ENCODE results near the gene POP5.
"Not testable (repeated sequence)": the region's sequence is repeated elsewhere in the genome, so short reads cannot be mapped to it uniquely, and the experiment has no call there.

The POP5 gene

DNA sequence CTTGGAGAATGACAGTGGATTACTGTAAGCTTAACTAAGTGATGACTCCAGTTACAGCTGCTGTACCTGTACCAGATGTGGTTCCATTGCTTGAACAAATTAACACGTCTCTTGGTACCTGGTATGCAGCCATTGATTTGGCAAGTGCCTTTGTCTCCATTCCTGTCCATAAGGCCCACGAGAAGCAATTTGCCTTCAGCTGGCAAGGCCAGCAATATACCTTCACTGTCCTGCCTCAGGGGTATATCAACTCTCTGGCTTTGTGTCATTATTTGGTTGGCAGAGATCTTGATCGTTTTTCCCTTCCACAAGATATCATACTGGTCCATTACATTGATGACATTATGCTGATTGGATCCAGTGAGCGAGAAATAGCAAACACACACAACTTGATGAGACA is 29.4 kb upstream of the POP5 start:
- Histone ChIP-seq H2AFZ (ENCODE audit: low read length, unreplicated experiment) (no peak overlapping the region), H3K4me1 (ENCODE audit: control insufficient read depth, insufficient read depth, low read length, unreplicated experiment) (no peaks in the 10 kb centered on the region), H3K36me3 (ENCODE audit: insufficient read depth, low read length) (no peaks in the 10 kb centered on the region), H3K79me2 (ENCODE audit: control insufficient read depth, insufficient read depth, low read length, unreplicated experiment) (no peaks in the 10 kb centered on the region), H3K27ac (ENCODE audit: low read depth, low read length) (no peak overlapping the region), H3K4me3 (ENCODE audit: low read depth, low read length) (no peak overlapping the region), H3K27me3 (ENCODE audit: insufficient read depth, low read length) (peaks cover 41% of the 10 kb centered on the region)

DNA sequence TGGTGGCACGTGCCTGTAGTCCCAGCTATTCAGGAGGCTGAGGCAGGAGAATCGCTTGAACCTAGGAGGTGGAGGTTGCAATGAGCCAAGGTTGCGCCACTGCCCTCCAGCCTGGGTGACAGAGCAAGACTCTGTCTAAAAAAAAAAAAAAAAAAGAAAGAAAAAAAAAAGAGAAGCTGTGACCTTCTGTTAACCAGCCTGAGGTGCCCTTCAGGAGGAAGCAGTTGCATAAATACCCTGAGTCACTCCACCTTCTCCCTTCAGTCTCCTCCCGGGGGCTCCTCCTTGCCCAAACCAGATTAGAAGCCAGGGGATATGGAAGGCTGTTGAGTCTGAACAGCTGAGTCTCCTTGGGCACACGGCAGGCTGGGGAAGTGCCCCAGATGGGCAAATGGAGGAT is 21.2 kb upstream of the POP5 start:
- H3K4me3 ChIP-seq (ENCODE audit: low read depth, low read length); H3K27me3 ChIP-seq (ENCODE audit: insufficient read depth, low read length); H3K36me3 ChIP-seq (ENCODE audit: insufficient read depth, low read length); H2AFZ ChIP-seq (ENCODE audit: low read length, unreplicated experiment); H3K27ac ChIP-seq (ENCODE audit: low read depth, low read length); H3K79me2 ChIP-seq (ENCODE audit: control insufficient read depth, insufficient read depth, low read length, unreplicated experiment); H3K4me1 ChIP-seq (ENCODE audit: control insufficient read depth, insufficient read depth, low read length, unreplicated experiment): not testable (repeated sequence)

DNA sequence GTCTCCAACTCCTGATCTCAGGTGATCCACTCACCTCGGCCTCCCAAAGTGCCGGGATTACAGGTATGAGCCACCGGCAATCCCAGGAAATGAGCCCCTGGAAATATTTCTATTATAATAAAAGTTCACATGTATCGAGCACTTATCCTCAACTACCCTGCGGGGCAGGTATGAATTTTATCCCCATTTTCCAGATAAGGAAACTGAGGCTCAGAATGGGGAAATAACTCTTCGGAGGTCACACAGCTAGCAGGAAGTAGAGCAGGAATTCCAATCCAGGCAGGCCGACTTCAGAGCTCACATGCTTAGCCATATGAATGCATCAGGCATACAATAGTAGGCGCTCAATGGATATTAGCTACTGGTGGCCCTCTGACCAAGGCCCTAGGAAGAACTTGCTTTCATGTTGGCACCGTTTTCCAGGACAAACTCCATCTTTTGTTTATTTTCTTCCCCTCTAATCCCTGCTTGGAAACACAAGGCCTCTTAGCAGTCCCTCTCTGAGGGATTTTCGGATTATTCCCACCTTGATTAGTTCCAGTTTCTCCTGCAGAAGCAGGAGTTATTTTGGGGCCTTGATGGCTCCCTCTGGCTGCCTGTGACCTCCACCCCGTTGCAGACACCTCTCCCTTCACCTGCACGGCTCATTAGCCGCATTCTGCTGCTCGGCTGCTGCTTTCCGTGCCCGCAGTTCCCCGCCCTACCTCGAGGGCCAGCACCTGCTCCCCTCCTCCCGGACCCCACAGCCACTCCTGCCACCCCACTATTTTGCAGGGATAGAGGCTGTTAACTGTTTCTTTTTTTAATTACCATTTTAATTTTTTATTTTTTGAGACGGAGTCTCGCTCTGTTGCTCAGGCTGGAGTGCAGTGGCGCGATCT is 18.7 kb upstream of the POP5 start:
- H2AFZ ChIP-seq (ENCODE audit: low read length, unreplicated experiment), result no peak overlapping the region

DNA sequence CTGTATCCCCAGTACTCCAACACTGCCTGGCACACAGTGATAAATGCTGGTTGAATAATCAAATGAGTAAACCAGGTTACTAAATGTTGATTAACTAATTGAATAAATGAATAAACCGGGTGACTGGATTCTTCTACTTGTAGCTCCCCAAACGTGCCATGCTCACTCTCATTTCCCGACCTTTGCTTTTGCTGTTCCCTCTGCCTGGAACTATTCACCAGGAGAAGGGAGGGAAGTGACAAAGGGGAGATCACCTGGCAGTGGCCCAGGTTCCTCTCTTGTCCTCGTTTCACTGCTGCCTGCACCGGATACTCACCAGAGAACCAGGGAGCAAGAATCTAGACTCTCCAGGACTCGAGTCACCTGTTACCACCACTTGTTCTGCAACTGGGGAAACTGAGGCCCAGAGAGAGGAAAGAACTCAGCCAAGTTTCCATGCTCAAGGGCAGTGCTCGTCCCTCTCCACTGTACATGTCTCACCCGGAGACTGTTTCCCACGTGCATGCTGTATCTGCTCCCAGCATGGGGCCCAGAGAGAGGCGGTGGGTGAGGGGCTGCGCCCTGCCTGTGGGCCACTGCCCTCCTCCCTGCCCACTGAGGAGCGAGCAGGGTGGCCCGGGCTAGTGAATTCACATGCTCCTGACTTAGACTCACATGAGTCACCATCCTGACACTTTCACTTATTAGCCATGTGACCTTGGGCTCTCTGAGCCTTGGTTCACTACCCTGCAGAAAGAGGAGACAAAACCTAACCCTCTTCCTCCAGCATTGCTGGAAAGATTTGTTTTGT is 17.7 kb upstream of the POP5 start:
- Histone ChIP-seq H3K4me3 (ENCODE audit: low read depth, low read length) (no peak overlapping the region), H3K79me2 (ENCODE audit: control insufficient read depth, insufficient read depth, low read length, unreplicated experiment) (no peaks in the 10 kb centered on the region), H3K27me3 (ENCODE audit: insufficient read depth, low read length) (peaks cover 7% of the 10 kb centered on the region), H2AFZ (ENCODE audit: low read length, unreplicated experiment) (no peak overlapping the region), H3K4me1 (ENCODE audit: control insufficient read depth, insufficient read depth, low read length, unreplicated experiment) (peaks cover 10% of the 10 kb centered on the region), H3K27ac (ENCODE audit: low read depth, low read length) (no peak overlapping the region), H3K36me3 (ENCODE audit: insufficient read depth, low read length) (no peaks in the 10 kb centered on the region)

More for the DNA sequence above, 18.7 kb upstream of the POP5 start:
- peaks cover 10% of the 10 kb centered on the region for H3K4me1 ChIP-seq (ENCODE audit: control insufficient read depth, insufficient read depth, low read length, unreplicated experiment)
- H3K36me3 ChIP-seq (ENCODE audit: insufficient read depth, low read length), result no peaks in the 10 kb centered on the region
- H3K27ac ChIP-seq (ENCODE audit: low read depth, low read length), result no peak overlapping the region
- H3K27me3 ChIP-seq (ENCODE audit: insufficient read depth, low read length), result peaks cover 7% of the 10 kb centered on the region
- H3K79me2 ChIP-seq (ENCODE audit: control insufficient read depth, insufficient read depth, low read length, unreplicated experiment), result no peaks in the 10 kb centered on the region
- no peak overlapping the region for H3K4me3 ChIP-seq (ENCODE audit: low read depth, low read length)

GRCh38 chr12:120597861-120598260 is 16.7 kb upstream of the POP5 start:
- Histone ChIP-seq H3K27ac (ENCODE audit: low read depth, low read length) (no peak overlapping the region), H2AFZ (ENCODE audit: low read length, unreplicated experiment) (no peak overlapping the region), H3K4me3 (ENCODE audit: low read depth, low read length) (no peak overlapping the region), H3K36me3 (ENCODE audit: insufficient read depth, low read length) (no peaks in the 10 kb centered on the region), H3K79me2 (ENCODE audit: control insufficient read depth, insufficient read depth, low read length, unreplicated experiment) (no peaks in the 10 kb centered on the region), H3K27me3 (ENCODE audit: insufficient read depth, low read length) (peaks cover 7% of the 10 kb centered on the region), H3K4me1 (ENCODE audit: control insufficient read depth, insufficient read depth, low read length, unreplicated experiment) (peaks cover 10% of the 10 kb centered on the region)

DNA sequence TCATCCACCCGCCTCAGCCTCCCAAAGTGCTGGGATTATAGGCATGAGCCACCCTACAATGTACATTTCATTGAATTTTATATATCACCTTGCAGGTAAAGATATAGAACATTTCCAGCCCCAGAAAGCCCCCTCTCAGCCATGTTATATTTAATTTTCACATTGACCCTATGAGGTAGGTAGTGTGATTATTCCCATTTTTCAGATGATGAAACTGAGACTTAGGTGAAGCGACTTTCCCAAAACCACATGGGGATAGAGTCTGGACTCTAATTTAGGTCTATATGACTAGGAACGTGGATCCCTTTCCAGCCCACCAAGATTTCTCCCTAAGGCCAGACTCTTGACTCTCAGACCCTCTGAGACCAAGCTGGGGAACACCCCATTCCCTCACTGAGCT is 15.7 kb upstream of the POP5 start:
- Histone ChIP-seq H3K4me1 (ENCODE audit: control insufficient read depth, insufficient read depth, low read length, unreplicated experiment) (peaks cover 10% of the 10 kb centered on the region), H3K36me3 (ENCODE audit: insufficient read depth, low read length) (no peaks in the 10 kb centered on the region), H3K79me2 (ENCODE audit: control insufficient read depth, insufficient read depth, low read length, unreplicated experiment) (no peaks in the 10 kb centered on the region), H3K27ac (ENCODE audit: low read depth, low read length) (no peak overlapping the region), H2AFZ (ENCODE audit: low read length, unreplicated experiment) (no peak overlapping the region), H3K27me3 (ENCODE audit: insufficient read depth, low read length) (peaks cover 7% of the 10 kb centered on the region), H3K4me3 (ENCODE audit: low read depth, low read length) (no peak overlapping the region)

GRCh38 chr12:120592121-120593049 is 11.2 kb upstream of the POP5 start:
- Histone ChIP-seq H3K27ac (ENCODE audit: low read depth, low read length) (no peak overlapping the region), H3K79me2 (ENCODE audit: control insufficient read depth, insufficient read depth, low read length, unreplicated experiment) (no peaks in the 10 kb centered on the region), H3K4me1 (ENCODE audit: control insufficient read depth, insufficient read depth, low read length, unreplicated experiment) (no peaks in the 10 kb centered on the region), H3K36me3 (ENCODE audit: insufficient read depth, low read length) (no peaks in the 10 kb centered on the region), H2AFZ (ENCODE audit: low read length, unreplicated experiment) (no peak overlapping the region), H3K4me3 (ENCODE audit: low read depth, low read length) (no peak overlapping the region), H3K27me3 (ENCODE audit: insufficient read depth, low read length) (peaks cover 4% of the 10 kb centered on the region; the same call in 1 of the 2 replicates)

DNA sequence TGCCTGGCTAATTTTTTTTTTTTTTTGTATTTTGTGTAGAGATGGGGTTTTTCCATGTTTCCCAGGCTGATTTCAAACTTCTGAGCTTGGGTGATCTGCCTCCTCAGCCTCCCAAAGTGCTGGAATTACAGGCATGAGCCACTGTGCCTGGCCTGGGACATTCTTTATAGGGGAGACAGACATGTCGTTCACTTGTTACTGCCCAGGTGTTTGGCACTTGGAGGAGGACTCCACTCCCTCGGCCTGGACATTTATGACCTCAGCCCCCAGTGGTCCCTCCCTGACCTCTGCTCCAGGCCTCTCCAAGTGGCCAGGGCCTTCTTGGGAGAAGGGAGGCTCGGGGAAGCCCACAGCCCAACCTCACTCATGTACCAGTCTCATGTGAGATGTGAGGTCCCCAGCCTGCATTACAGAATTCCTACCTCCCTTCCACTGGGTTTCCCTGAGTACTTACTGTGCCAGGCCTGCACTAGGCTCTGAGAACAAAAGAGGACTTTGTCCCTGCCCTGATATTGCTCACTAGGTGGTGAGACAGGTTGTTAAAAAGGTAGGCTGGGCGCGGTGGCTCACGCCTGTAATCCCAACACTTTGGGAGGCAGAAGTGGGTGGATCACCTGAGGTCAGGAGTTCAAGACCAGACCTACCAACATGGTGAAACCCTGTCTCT is 9.7 kb upstream of the POP5 start:
- no peak overlapping the region for H3K4me3 ChIP-seq (ENCODE audit: low read depth, low read length)
- H2AFZ ChIP-seq (ENCODE audit: low read length, unreplicated experiment), result no peak overlapping the region
- H3K79me2 ChIP-seq (ENCODE audit: control insufficient read depth, insufficient read depth, low read length, unreplicated experiment), result no peaks in the 10 kb centered on the region
- no peaks in the 10 kb centered on the region for H3K36me3 ChIP-seq (ENCODE audit: insufficient read depth, low read length)
- H3K4me1 ChIP-seq (ENCODE audit: control insufficient read depth, insufficient read depth, low read length, unreplicated experiment), result no peaks in the 10 kb centered on the region
- H3K27me3 ChIP-seq (ENCODE audit: insufficient read depth, low read length), result peaks cover 1% of the 10 kb centered on the region
- H3K27ac ChIP-seq (ENCODE audit: low read depth, low read length), result no peak overlapping the region

GRCh38 chr12:120588948-120589930 is 8.0 kb upstream of the POP5 start:
- Histone ChIP-seq H3K27me3 (ENCODE audit: insufficient read depth, low read length) (peaks cover 6% of the 10 kb centered on the region), H3K4me3 (ENCODE audit: low read depth, low read length) (no peak overlapping the region), H3K79me2 (ENCODE audit: control insufficient read depth, insufficient read depth, low read length, unreplicated experiment) (no peaks in the 10 kb centered on the region), H2AFZ (ENCODE audit: low read length, unreplicated experiment) (no peak overlapping the region), H3K27ac (ENCODE audit: low read depth, low read length) (no peak overlapping the region), H3K36me3 (ENCODE audit: insufficient read depth, low read length) (no peaks in the 10 kb centered on the region), H3K4me1 (ENCODE audit: control insufficient read depth, insufficient read depth, low read length, unreplicated experiment) (peaks cover 4% of the 10 kb centered on the region)

Measured in ACC112 (cell line).